HG03280 (cell line): ENCODE data around the gene GATAD2A.

ENCODE experiments used
- ATAC-seq: cut with Tn5 transposase; IDR thresholded peaks from one replicate; pipeline ENCODE4 v1.9.1; 2021; ENCODE audit warnings: mild to moderate bottlenecking, moderate library complexity; ENCODE audit not compliant: unreplicated experiment

The GATAD2A gene

GRCh38 chr19:19486343-19487076 lies 81.0 kb downstream of the GATAD2A start:
- ATAC-seq, result no peak

GRCh38 chr19:19487077-19487949 lies 81.8 kb downstream of the GATAD2A start:
- no peak for ATAC-seq

- no peak for ATAC-seq
These were observed 82.7 kb downstream of the GATAD2A start for GRCh38 chr19:19487950-19488874.

GRCh38 chr19:19488875-19489690 lies 83.6 kb downstream of the GATAD2A start:
- ATAC-seq, result peak; percentile 49

- ATAC-seq, result peak; percentile 7
These were observed 84.3 kb downstream of the GATAD2A start for GRCh38 chr19:19489804-19490204.

GRCh38 chr19:19490214-19490968 lies 84.9 kb downstream of the GATAD2A start:
- no peak for ATAC-seq

GRCh38 chr19:19491321-19492025 lies 86.0 kb downstream of the GATAD2A start:
- ATAC-seq, result no peak

- no peak for ATAC-seq
These were observed 86.6 kb downstream of the GATAD2A start for GRCh38 chr19:19492026-19492610.

GRCh38 chr19:19493841-19494546 lies 88.5 kb downstream of the GATAD2A start:
- ATAC-seq, result no peak

GRCh38 chr19:19495614-19496603 lies 90.4 kb downstream of the GATAD2A start:
- ATAC-seq, result no peak

GRCh38 chr19:19498255-19498991 lies 92.9 kb downstream of the GATAD2A start:
- ATAC-seq, result no peak

- no peak for ATAC-seq
These were observed 94.0 kb downstream of the GATAD2A start for GRCh38 chr19:19499272-19499995.

- ATAC-seq, result no peak
These were observed 95.6 kb downstream of the GATAD2A start for GRCh38 chr19:19500975-19501644.

GRCh38 chr19:19501798-19502197 lies 96.3 kb downstream of the GATAD2A start:
- no peak for ATAC-seq

GRCh38 chr19:19502281-19502680 lies 96.8 kb downstream of the GATAD2A start:
- ATAC-seq, result no peak
